GM10248 (cell line): Measurements from ENCODE around the gene IL36A.

ENCODE experiments used
- CTCF ChIA-PET: fragments of 300-600 bp; sonication (Branson Sonifier 250); formaldehyde crosslinking; extraction: SDS; loops from one replicate; lab custom pipeline; 2021; ENCODE audit warnings: antibody characterized with exemption; lab: Yijun Ruan, JAX
- POLR2A ChIA-PET: fragments of 350-650 bp; sonication (Branson Sonifier 250); formaldehyde crosslinking; extraction: SDS; loops from one replicate; lab custom pipeline; 2020; ENCODE audit warnings: antibody characterized with exemption; lab: Yijun Ruan, JAX
- DNase-seq: peaks from one replicate; pipeline ENCODE4 v3.0.0; 2012; ENCODE audit errors: extremely low spot score
- TF ChIP-seq, protein P1 (sequence below): IDR thresholded peaks from 2 replicates; pipeline ENCODE4 v1.5.1; 2012; ENCODE audit warnings: mild to moderate bottlenecking, low read depth; ENCODE audit errors: extremely low read depth, missing control alignments, control extremely low read depth

IL36A gene

DNA sequence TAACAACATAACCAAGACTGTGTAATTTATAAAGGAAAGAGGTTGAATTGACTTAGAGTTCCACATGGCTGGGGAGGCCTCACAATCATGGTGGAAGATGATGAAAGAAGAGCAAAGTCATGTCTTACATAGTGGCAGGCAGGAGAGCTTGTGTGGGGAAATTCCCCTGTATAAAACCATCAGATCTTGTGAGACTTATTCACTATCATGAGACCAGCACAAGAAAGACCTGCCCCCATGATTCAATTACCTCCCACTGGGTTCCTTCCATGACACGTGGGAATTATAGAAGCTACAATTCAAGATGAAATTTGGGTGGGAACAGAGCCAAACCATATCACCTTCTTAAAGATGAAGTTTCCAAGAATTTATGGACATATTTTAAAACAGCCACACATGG, 51.3 kb downstream of the IL36A start:
- CTCF ChIA-PET: interaction anchor here (1.2 to 1.3 kb wide), 2 partner anchors 24 to 330 kb away, joined by 3 read pairs; no protein-coding TSS in a partner anchor
- TF ChIP-seq, protein P1, sequence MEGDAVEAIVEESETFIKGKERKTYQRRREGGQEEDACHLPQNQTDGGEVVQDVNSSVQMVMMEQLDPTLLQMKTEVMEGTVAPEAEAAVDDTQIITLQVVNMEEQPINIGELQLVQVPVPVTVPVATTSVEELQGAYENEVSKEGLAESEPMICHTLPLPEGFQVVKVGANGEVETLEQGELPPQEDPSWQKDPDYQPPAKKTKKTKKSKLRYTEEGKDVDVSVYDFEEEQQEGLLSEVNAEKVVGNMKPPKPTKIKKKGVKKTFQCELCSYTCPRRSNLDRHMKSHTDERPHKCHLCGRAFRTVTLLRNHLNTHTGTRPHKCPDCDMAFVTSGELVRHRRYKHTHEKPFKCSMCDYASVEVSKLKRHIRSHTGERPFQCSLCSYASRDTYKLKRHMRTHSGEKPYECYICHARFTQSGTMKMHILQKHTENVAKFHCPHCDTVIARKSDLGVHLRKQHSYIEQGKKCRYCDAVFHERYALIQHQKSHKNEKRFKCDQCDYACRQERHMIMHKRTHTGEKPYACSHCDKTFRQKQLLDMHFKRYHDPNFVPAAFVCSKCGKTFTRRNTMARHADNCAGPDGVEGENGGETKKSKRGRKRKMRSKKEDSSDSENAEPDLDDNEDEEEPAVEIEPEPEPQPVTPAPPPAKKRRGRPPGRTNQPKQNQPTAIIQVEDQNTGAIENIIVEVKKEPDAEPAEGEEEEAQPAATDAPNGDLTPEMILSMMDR: no peak

GRCh38 chr2:113057117-113057516, 51.9 kb downstream of the IL36A start:
- TF ChIP-seq, protein P1: no peak
- ChIA-PET POLR2A (no interaction called here), CTCF (interaction anchor here (1.2 to 1.3 kb wide), 2 partner anchors 23 to 331 kb away, joined by 3 read pairs; no protein-coding TSS in a partner anchor)
- DNase-seq: no peak

More for the DNA sequence above, 51.3 kb downstream of the IL36A start:
- POLR2A ChIA-PET: no interaction called here
- DNase-seq: no peak
